ENCODE measurements around the gene EPOP. TPM values are rescaled to one million over a fixed set of nuclear protein-coding genes. Genes with fewer than 3 reads are reported as not detected.

The EPOP gene
- total and polyA plus RNA-seq, 2 of the 13 experiments (the other 11 are each of a cell fraction or from before 2014, with no cell fraction given): 14.7 to 37.8 TPM

DNA sequence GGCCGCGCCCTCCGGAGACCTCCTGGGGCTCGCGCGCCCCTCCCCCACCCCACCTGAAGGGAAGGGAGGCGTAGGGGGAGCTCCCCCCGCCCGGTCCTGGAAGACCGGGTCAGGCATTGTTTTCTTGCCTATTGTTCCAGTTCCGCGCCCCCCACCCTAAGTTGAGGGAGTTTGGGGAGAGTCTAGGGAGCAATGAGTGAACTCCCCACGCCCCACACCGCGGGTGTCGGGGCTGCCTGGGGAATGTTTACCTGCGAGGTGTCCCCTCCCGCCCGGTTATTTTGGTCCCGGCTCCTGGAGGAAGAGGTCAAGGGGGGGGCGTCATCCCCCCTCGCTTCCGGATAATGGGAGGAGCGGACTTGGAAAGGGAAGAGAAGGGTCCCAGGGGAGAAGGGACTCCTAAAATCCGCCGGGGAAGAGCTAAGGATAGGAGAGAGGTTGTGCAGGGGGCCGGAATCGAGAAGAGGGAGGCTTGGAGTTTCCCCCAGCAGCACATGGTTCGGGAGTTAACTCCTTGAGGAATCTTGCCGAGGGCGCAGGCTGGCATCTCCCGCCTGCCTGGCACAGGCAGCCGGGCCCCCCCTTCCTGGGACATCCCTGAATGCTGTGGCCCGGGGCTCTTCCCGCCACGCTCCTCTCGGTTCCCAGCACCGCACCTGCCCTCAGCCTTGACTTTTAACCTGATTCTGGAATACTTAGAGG, 31.2 kb upstream of the EPOP start (continued):
- TF ChIP-seq ZNF768 (CRISPR knock-in tag; IDR thresholded peaks at IDR 0.05): no peak
- no peak for TF ChIP-seq MAFF (IDR thresholded peaks at IDR 0.05; ENCODE audit: low read depth, low read length)
- TF ChIP-seq ZNF205 (CRISPR knock-in tag; IDR thresholded peaks at IDR 0.05): no peak
- peak; percentile 64 for TF ChIP-seq RXRB (CRISPR knock-in tag; IDR thresholded peaks at IDR 0.05; ENCODE audit: borderline replicate concordance)
- TF ChIP-seq PHF5A (CRISPR knock-in tag; IDR thresholded peaks at IDR 0.05; ENCODE audit: low read depth, unreplicated experiment): no peak
- no peak for TF ChIP-seq GLI4 (CRISPR knock-in tag; IDR thresholded peaks at IDR 0.05; ENCODE audit: borderline replicate concordance)
- TF ChIP-seq SIN3B (IDR thresholded peaks at IDR 0.05; ENCODE audit: low read length): no peak
- TF ChIP-seq, protein P1, sequence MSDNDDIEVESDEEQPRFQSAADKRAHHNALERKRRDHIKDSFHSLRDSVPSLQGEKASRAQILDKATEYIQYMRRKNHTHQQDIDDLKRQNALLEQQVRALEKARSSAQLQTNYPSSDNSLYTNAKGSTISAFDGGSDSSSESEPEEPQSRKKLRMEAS (IDR thresholded peaks at IDR 0.05): peak; percentile 58
- TF ChIP-seq ZNF776 (CRISPR knock-in tag; IDR thresholded peaks at IDR 0.05): no peak
- peak; percentile 43 for TF ChIP-seq ASH2L (IDR thresholded peaks at IDR 0.05; ENCODE audit: insufficient read length, low read depth, low read length)
- TF ChIP-seq NR2F1 (CRISPR knock-in tag; IDR thresholded peaks at IDR 0.05): peak; percentile 47 to 57; a peak in 2 of 4 replicates
- TF ChIP-seq HNRNPH1 (optimal IDR thresholded peaks at IDR 0.05; ENCODE audit: low read depth, low read length): no peak
- TF ChIP-seq HNF4G (IDR thresholded peaks at IDR 0.05; ENCODE audit: borderline replicate concordance, low read depth, low read length): no peak; the same call in 1 of the 2 replicates
- TF ChIP-seq HNF4G (CRISPR knock-in tag; IDR thresholded peaks at IDR 0.05; ENCODE audit: borderline replicate concordance, low read depth): no peak
- TF ChIP-seq, protein P2, sequence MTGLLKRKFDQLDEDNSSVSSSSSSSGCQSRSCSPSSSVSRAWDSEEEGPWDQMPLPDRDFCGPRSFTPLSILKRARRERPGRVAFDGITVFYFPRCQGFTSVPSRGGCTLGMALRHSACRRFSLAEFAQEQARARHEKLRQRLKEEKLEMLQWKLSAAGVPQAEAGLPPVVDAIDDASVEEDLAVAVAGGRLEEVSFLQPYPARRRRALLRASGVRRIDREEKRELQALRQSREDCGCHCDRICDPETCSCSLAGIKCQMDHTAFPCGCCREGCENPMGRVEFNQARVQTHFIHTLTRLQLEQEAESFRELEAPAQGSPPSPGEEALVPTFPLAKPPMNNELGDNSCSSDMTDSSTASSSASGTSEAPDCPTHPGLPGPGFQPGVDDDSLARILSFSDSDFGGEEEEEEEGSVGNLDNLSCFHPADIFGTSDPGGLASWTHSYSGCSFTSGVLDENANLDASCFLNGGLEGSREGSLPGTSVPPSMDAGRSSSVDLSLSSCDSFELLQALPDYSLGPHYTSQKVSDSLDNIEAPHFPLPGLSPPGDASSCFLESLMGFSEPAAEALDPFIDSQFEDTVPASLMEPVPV (CRISPR knock-in tag; IDR thresholded peaks at IDR 0.05): no peak; the same call in 1 of the 2 replicates
- 0 out of 2 replicates have a peak, but pooled peaks have one; percentile 66 for TF ChIP-seq ZNF678 (CRISPR knock-in tag; IDR thresholded peaks at IDR 0.05)
- TF ChIP-seq ZNF605 (CRISPR knock-in tag; IDR thresholded peaks at IDR 0.05): no peak; the same call in 1 of the 2 replicates
- TF ChIP-seq SPEN (CRISPR knock-in tag; IDR thresholded peaks at IDR 0.05; ENCODE audit: low read depth): no peak; the same call in 1 of the 2 replicates
- peak; percentile 67; the same call in 1 of the 2 replicates for TF ChIP-seq PHF21A (CRISPR knock-in tag; IDR thresholded peaks at IDR 0.05)
- no peak for TF ChIP-seq ZNF546 (CRISPR knock-in tag; conservative IDR thresholded peaks at IDR 0.05)
- no peak; the same call in 1 of the 2 replicates for TF ChIP-seq ZSCAN25 (CRISPR knock-in tag; IDR thresholded peaks at IDR 0.05)
- peak; percentile 12; the same call in 1 of the 2 replicates for TF ChIP-seq ZNF891 (CRISPR knock-in tag; IDR thresholded peaks at IDR 0.05)
- TF ChIP-seq, protein P3, sequence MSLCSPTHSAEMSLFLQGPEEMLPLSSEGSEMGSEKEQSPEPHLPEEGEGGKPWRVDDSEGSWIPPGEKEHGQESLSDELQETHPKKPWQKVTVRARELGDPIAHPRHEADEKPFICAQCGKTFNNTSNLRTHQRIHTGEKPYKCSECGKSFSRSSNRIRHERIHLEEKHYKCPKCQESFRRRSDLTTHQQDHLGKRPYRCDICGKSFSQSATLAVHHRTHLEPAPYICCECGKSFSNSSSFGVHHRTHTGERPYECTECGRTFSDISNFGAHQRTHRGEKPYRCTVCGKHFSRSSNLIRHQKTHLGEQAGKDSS (CRISPR knock-in tag; IDR thresholded peaks at IDR 0.05; ENCODE audit: borderline replicate concordance, low read depth): peak; percentile 68; the same call in 1 of the 2 replicates
- TF ChIP-seq, protein P4, sequence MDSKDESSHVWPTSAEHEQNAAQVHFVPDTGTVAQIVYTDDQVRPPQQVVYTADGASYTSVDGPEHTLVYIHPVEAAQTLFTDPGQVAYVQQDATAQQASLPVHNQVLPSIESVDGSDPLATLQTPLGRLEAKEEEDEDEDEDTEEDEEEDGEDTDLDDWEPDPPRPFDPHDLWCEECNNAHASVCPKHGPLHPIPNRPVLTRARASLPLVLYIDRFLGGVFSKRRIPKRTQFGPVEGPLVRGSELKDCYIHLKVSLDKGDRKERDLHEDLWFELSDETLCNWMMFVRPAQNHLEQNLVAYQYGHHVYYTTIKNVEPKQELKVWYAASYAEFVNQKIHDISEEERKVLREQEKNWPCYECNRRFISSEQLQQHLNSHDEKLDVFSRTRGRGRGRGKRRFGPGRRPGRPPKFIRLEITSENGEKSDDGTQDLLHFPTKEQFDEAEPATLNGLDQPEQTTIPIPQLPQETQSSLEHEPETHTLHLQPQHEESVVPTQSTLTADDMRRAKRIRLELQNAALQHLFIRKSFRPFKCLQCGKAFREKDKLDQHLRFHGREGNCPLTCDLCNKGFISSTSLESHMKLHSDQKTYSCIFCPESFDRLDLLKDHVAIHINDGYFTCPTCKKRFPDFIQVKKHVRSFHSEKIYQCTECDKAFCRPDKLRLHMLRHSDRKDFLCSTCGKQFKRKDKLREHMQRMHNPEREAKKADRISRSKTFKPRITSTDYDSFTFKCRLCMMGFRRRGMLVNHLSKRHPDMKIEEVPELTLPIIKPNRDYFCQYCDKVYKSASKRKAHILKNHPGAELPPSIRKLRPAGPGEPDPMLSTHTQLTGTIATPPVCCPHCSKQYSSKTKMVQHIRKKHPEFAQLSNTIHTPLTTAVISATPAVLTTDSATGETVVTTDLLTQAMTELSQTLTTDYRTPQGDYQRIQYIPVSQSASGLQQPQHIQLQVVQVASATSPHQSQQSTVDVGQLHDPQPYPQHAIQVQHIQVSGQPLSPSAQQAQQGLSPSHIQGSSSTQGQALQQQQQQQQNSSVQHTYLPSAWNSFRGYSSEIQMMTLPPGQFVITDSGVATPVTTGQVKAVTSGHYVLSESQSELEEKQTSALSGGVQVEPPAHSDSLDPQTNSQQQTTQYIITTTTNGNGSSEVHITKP (CRISPR knock-in tag; IDR thresholded peaks at IDR 0.05; ENCODE audit: low read depth): peak; percentile 92
